Activated CD4-positive, CD25-positive, alpha-beta regulatory T cell treated with anti-CD3 and anti-CD28 coated beads, Interleukin-2, amount 50 U/mL, for 24 hours (primary cell): Measurements from ENCODE around the gene CCM2.
A peak's percentile ranks its signal among the peaks of the same experiment; 100 is the strongest.

Source experiments
- ATAC-seq, 2 donors: fragments of 150-1000 bp; cut with Tn5 transposase; one replicate each; pipeline ENCODE4 v1.10.0; 2021; ENCODE audit warnings: mild to moderate bottlenecking in 1 of 2, moderate library complexity in 1 of 2

Gene CCM2

DNA sequence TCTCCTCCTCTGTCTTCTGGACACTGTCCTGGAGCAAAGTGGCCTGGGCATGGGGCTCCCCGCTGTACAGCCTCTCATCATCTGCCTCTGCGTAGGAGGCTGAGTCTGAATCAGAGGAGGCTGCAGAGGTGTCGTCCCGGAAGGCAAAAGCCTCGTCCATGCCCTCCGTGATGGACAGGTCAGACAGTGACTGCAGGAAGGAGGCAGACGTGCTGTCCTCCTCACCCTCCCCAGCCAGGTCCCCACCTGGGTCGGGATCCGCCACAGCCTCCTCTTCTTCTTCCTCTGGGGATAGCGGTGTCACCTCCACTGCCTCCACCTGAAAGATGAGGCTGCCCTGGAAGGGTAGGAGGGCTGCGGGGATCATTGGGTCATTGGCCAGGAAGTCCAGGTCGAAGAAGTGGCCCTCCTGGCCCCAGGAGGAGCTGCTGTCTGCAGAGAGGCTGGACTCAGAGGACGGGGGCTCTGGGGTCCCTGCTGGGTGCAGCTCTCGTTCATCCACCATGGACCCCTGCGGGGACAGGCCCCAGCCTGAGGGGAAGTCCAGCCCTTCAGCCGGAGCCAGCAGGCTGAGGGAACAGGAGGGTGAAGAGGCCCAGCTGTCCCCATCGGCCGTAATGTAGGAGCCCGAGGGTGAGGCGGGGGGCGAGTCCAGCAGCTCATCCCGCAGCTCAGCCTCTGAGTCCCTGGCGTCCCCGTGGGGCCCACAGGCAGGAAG lies 85.1 kb downstream of the CCM2 start:
- no peak for ATAC-seq

DNA sequence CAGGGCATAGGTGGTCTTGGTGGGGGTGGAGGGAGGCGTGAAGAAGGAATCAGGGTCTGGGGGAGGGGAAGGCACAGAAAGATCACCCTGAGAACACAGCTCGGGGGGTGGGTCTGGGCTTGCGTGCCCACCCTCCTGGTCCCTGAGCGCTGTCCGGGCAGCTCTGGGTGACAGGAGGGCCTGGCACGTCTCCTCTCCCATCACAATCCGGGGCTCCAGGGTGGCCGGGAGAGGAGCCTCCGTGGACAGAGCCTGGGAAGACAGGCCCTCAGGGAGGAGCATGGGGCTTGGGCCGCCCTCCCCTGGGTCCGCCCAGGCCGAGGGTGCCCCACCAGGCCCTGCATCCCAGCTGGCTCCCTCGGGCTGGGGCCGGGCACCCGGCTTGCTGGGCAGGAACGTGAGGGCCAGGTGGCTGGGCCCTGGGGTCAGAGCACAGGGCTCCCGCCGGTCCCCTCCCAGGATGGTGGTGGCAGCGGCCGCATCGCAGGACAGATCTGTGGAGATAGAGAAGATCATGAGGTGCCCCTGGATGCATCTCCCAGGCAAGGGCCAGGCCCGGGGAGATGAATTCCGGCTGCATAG lies 85.7 kb downstream of the CCM2 start:
- ATAC-seq: no peak

DNA sequence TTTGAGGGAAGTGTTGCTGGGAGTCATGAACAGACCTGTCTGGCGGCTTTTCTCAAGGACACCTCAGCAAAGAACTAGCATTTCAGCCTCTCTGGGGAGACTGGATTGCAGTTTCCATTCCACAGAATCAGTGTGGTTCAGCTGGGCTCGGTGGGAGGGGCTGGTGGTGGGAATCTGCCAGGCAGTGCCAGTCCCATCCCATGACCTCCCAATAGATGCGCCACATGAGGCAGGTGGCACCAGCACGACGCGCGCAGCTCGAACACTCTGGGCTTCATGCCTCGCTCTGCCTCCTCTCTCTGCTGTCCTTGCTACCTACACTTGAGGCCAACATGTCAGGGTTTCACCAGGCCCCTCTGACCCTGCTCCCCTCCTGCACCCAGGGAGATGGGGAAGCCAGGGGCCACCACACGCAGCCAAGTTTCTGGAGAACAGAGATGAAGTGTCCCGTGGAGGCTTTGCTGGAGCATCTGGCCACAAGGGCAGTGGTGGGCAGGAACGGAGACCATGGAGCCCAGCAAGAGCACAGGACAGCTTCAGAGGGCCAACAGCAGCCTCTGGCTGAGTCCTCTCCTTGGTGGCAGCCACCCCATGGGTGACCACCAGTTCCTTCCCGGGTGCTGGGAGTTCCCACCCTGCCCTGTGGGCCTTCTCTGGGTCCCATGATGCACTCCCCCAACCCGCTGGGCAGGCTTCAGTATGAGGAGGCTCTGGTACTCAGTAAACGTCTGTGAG lies 86.5 kb downstream of the CCM2 start:
- ATAC-seq: no peak

DNA sequence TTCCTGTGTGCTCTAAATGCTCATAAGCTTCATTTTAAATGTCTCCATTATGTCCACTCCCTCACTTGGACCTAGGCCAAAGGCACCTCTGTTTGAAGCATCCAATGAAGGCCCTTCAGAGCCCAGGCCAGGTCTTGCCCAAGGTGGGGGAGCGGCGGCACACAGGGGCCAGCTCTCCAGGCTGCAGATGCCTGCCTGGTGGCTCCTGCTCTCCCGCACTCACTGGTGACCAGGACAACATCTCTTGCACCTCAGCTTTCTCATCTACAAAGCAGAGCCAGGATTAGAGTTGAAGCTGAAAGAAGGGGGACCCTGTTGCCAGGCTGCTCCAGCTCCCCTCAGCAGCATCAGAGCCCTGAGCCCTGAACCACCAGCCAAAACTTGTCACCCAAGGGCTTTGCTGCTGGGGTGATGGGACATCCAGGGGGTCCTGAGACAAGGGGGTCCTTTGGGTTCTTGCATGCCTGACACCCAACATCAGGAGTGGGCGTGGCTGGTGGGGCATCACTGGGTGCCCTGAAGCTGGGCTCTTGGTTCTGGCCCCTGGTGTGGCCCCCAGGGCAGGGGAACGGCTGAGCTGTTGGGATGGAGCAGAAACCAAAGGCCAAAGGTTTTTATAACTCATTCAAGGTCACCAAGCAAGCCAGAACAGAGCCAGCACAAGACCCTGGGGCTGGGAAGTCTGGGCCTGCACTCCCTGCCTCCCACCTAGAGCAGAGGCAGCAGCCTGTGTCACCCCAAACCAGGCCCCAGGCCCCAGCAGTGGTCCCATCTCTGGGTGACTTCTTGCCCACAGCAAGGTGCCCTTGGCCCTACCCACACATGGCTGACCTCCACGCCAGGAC lies 87.5 kb downstream of the CCM2 start:
- ATAC-seq: no peak

DNA sequence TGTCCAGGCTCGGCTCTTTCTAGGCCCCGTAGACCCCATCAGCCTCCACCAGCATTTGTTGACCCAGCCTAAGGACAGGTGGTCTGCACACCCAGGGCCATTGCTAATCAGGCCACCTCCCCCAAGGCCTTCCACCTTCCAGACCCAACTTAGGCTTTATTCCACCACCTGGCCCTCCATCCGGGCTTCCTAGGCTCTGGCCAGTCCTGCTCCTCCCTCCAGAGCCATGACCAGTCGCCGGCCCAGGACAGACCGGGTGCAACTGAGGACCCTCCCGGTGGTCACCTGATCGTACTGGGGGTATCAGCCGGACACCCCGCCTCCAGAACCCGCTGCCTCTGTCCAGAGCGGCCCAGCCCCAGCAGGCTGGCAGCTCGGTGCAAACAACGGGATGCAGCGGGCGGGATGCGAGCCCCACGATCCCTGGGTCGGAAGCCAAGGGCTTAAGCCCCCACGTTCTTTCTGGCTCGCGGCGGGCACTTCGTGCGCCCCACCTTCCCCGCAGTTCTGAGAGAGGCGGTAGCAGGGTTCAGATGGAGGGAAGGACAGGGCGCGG lies 88.2 kb downstream of the CCM2 start:
- ATAC-seq: no peak

DNA sequence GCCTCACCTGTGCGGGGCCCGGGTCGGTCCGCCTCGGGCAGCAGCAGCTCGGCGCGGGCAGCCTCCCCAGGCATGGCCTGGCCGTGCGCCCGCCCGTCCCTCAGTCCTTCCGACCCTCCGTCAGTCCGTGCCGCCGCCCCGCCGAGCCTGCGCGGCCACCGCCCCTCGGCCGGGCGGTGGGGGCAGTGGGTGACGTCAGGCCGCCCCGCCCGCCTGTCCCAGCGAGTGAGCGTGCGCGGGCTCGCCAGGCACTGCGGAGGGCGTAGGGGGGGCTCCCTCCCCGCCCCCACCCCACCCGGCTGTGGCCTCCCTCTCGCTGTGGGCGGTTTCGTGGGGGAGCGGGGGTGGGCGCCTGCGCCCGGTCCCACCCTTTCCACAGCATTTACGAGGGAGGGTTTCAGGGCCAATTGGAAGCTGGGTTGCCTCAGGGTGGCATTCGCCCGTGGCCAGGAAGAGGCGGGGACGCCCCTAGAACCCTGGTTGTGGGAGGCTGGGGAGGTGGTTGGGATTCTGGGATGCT lies 88.9 kb downstream of the CCM2 start, which contains the start of gene NACAD:
NACAD (minus strand) TSS at position 149 of the 520 bp plus-strand sequence; CDS start at position 74, 75 bp downstream.
- peak; percentile 42 to 48 for ATAC-seq

DNA sequence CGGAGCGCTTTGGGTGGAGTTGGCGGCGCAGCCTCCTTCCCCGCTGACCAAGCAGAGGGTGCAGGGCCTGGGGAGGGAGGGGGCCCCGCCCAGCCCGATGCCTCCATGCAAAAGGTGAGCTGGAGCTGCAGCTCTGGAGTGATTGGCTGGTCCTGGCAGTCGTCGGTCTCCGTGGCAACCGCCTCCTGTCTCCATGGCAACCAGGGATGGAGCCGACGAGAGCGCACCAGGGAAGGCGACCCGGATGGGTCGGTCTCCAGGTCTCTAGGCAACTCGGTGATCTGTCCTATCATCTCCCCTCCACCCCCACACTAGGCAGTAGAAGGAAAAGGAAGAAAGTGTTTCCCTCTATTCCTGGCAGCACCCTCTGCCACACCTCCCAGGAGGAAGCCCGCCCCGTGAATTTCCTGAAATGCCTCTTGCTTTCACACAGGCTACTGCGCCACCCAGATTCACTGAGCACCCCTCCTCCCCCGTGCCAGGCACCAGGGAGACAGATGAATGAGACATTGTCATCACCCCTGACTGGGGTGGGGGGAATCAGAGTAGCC lies 89.4 kb downstream of the CCM2 start:
- peak; percentile 23 to 46 for ATAC-seq

DNA sequence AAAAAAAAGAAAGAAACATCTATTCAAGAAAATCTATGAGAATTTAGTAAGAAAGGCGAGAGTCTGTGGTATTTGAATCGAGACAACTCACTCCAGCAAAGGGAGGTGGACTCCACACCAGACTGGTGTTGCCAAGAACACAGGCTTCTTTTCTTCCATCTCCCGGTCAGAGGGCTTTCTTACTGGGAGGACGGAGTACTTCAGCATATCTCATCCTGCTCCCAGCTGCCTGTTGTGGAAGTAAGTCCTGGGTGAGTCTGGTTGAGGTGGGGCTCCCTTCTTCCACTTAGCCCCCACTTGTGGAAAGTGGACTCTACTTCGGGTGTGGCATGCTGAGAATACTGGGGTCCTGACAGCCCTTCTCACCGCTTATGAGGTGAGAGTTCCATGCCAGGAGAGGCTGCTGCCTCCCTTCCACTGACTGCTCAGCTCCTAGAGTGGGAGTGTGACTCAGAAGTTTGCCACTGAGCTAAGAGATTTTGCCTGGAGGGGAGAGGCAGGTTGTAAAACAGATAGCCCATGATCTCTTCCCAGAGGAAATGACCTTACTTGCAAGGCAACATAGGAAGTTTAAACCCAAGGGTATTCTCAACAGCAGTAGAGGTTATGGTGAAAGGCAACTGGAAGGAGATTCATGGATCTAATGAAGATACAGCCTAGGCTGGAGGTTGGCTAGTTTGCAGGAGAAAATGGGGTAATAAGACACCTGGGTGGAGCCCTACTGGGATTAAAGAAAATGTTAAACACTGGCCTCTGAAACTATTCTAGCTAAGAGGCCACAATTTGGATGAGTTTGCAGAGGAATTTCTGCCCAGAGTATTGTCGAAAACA lies 92.3 kb downstream of the CCM2 start:
- no peak for ATAC-seq

DNA sequence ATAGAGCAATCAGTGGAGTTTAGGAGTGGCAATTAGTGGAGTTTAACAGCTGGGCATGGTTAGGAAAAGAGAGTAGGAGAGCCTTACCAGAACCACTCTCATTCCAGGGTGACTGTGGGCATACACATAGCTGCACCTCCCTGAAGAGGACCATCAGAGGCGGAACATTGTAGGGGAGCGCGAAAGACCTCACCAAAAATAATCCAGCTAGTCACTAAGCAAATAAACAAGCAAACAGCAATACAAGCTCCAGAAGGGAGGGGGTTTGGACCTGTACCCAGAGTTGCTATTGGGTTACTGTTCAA lies 92.9 kb downstream of the CCM2 start:
- ATAC-seq: no peak

DNA sequence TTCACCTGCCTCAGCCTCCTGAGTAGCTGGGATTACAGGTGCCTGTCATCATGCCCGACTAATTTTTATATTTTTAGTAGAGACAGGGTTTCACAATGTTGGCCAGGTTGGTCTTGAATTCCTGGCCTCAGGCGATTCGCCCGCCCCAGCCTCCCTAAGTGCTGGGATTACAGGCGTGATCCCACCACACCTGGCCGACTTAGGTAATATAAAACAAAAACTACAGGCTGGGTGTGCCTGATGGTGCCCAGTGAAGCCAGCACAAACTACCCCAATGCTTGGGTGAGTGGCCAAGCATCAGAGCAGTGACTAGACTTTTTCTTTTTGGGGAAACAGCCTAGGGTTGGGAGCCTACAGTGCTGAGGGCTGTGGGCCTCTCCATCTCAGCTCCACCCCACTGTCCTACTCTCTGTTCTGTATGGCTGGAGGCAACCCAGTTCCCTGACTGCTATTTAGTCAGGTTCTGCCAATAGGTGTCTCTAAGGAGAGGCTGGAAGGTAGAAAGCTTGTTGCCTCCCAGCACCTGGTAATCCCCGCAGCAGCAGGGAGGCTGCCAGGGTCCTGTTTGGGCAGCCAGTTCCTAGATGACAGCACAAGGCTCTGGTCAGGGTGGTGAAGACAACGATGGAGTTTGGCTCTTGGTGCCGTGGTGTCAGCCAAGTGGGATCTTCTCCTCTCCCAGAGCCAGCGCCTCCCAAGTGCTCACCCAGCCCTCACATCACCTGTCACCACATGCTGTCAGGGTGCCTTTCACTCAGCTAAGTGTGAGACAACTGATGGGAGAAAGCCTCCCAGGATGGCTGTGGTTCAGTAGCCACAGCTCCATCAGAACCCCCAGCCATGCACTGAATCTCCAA lies 99.2 kb downstream of the CCM2 start:
- ATAC-seq: peak in 1 of 2 donors; percentile 13

DNA sequence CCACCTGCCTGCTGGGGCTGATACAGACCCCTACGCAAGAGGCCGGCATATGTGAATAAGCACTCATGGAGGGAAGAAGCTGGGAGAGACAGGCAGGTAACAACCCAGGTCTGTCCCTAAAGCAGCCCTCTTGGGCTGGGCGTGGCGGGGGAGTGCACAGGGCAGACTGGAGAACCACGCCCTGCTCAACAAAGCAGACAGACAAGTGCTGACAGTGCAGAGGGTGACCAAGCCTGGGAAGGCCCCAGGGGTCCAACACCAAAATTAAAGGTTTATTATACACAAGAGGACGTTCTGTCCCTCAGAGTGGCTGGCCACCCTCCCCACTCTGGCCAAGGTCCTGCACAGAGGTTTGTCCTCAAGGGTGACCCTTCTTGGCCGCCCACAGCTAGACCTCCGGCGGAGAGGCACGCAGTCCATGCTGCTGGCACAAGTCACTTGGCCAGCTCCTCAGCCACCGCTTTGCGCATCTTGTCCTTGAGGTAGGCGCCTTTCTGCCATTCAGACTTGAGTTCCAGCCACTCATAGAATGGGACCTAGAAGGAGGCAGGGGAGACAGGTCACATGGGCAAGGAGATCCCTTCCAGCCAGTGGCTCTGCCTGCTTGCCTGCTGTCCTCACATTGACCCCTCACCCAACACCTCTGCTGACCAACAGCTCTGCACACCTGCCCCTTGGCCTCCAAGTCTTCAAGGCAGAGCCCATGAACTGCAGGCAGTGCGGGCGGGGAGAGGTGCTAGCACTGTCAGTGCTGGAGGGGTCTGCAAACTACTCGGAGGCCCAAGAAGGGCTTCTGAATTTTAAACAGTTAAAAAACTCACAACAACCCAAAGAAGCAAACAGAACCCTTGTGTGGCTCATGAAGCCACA lies 100.1 kb downstream of the CCM2 start:
- peak in 1 of 2 donors; percentile 13 for ATAC-seq

DNA sequence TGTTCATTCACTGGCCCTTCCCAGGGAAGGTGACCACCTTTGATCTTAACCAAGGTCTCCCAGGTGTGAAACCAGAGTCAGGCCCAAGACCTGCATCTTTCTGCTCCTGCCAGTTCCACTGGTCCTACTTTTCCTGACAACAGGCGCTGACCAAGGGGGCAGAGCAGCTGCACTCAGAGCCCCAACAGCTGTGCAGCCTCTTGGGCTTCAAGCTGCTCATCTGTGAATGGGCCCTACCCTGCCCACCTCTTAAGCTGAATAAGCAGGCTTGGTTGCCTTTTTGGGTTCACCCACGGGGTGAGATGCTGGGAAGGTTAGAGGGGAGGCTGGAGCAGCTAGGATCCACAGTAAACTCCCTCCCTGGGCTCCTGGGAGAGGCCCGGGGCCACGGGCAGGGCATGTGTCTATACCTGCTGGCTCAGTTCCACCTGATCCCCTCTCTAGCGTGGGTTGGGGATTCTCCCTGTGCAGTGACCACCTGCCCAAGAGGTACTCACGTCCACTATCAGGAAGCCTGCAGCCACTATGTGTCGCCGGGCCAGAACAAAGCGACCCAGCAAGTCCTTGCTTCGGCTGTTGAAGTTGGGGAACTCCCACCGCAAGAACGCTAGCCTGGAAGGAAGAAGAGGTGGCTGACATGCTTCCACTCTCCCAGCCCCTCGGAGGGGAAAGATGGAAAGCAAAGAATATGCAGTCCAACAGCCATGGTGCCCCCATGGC lies 100.9 kb downstream of the CCM2 start:
- ATAC-seq: no peak

DNA sequence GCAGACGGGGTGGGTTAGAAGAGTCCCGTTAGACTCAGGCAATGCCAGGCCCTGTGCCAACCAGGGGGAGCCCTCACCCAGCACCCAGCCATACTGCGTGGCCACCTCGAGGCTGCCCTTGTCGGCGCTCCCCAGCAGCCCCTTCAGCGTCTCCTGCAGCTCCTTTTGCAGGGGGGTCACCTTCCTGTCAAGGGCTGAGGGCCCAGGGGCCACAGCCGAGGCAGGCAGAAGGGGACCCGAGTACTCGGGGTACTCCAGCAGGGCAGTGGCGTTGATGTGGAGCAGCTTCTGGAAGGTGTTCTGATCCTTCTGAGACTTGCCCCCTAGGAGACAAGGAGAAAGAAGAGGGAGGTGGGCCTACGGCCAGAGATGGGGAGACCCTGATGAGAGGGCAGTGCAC lies 101.7 kb downstream of the CCM2 start:
- ATAC-seq: no peak

DNA sequence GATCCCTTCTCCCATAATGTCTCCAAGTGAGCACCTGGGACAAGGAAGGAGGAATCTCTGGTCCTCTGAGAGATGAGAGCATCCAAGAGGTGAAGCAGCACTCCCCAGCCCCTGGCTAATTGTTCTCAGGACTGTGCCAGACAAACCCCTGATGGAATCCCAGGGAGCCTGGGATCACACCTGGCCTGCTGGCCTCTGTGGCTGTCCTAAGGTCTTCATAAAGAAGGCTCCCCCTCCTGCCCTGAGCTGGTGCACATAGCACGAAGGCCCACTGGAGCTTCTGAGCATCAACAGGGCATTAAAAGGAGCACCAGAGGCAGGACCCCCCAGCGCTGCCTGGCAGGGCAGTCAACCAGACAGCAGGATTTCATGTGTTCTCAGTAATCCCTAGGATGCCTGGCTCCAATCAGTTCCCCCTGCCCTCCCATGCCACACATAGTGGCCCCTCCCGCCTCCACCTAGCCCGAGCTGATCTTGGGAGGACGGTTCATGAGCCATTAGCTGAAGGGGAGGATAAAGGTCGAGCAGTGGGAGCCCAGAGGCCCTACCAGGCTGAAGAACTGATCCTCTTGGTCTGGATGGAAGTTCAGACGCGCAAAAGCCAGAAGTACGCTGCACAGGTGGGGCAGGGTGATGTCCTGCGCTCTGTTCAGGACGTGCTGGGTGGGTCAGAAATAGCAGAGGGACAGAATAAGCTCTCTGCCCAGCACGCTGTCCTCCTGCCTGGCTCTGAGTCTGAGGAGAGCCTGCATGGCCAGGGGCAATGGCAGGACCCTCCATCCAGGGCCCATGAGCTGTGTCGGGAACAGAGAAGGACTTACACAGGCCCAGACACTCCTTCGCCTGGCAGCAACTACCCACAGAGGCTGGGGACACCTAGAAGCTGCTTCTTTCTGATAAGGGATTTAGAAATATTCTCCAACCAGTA lies 103.0 kb downstream of the CCM2 start:
- no peak for ATAC-seq

DNA sequence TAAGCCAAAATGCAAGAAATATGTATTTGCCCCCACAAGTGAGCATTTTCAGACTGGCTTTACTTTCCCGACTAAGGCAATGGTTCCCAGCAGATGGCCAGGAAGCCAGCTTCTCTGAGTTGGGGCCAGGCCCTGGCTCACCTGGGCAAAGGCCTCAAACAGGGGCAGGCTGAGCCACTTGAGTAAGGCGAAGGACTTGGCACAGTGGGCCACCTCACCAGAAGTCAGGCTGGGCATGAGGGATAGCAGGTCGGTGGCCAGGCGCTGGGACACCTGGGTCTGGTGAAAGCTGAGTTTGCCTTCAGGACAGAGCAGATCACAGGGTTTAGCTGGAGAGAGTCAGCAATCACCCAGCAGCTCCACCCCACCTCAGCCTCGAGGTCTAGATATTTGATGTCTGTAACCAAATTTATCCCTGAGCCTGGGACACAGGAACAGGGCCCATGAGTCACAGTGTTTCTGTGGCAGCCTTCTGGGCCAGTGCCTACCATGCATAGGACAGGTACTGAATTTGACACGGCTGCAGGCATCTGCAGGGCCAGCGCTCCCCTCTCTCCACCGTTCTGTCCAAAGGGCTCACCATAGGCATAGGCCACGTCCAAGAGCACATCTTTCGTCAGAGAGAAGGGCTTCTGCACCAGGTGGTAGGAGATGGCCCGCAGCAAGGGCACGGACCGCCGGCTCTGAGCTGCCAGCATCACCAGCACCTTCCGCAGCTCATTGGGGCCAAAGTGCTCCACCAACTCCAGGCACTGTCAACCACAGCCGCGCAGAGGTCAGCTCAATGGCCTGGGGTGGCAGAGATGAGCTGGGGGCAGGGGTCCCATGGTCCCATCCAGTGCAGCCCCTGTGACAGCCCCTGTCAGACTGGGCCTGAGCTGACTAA lies 104.2 kb downstream of the CCM2 start:
- no peak for ATAC-seq

DNA sequence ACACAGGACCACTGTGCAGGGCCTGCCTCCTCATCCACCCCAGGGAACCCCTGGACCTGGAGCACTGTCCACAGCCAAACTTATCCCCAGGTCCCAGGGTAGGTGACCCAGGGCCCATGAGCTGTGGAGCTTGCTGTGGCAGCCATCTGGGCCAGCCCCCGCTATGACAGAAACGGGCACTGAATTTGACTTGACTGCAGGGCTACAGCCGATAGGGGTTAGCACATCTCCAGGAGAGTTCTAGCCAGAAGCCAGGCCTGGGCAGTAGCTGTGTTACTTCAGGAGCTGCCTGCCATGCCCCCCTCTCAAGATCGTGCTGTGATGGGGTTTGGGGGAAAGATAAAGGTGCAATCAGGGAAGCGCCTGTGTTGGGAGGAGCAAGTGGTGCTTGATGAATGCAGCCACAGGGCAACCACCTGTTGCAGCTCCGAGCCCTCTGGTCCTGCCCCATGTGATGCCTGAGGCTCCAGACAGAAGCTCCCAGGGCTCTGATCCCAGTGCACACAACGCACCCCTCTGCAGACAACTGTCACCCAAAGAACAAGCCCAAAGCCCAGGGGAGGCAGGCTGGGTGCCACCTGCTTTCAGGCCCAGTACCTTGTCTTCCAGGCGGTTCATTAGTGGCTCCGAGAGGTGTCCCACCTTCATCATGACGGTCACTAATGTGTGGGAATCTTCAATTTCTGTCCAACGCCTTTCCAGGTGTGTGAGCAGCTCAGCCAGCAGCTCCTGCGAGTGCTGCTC lies 105.0 kb downstream of the CCM2 start:
- no peak for ATAC-seq
